Heart left ventricle (tissue), 16 donors: Measurements from ENCODE around the gene LRP2. TPM values are rescaled to one million over a fixed set of nuclear protein-coding genes. Genes with fewer than 3 reads are reported as not detected.

Source experiments
- ATAC-seq, 4 donors: fragments of 200-7000 bp; cut with Tn5 transposase; one replicate each; pipeline ENCODE4 v1.9.1; 2020 to 2022; ENCODE audit warnings: moderate library complexity in 4 of 4, mild to moderate bottlenecking in 3 of 4, moderate number of reproducible peaks in 1 of 4
- DNase-seq, 5 donors: peaks; one replicate each; pipeline ENCODE4 v3.0.0-alpha.2; 2020
- H3K27ac ChIP-seq, 12 donors: fragments of 200-600 bp; sonication (generic) in 4 of 12; one replicate each; pipeline versions ENCODE4 v1.5.0 to v1.8.0; 2016 to 2022; ENCODE audit warnings: mild to moderate bottlenecking in 2 of 12
- H3K27me3 ChIP-seq, 9 donors: fragments of 200-600 bp; sonication (generic) in 2 of 9; one replicate each; pipeline versions ENCODE4 v1.5.1 to v1.8.0; 2016 to 2022; ENCODE audit warnings: mild to moderate bottlenecking in 3 of 9
- H3K36me3 ChIP-seq, 9 donors: fragments of 200-600 bp; sonication (generic) in 2 of 9; one replicate each; pipeline versions ENCODE4 v1.5.0 to v1.8.0; 2018 to 2022; ENCODE audit warnings: mild to moderate bottlenecking in 2 of 9
- H3K4me1 ChIP-seq, 12 donors: fragments of 200-600 bp; sonication (generic) in 4 of 12; one replicate each; pipeline versions ENCODE4 v1.5.0 to v1.8.0; 2016 to 2022; ENCODE audit warnings: mild to moderate bottlenecking in 3 of 12
- H3K4me3 ChIP-seq, 12 donors: fragments of 200-600 bp; sonication (generic) in 4 of 12; one replicate each; pipeline versions ENCODE4 v1.5.0 to v1.8.0; 2017 to 2022; ENCODE audit warnings: mild to moderate bottlenecking in 9 of 12, moderate library complexity in 4 of 12
- H3K9me3 ChIP-seq, 12 donors: fragments of 200-600 bp; sonication (generic) in 4 of 12; one replicate each; pipeline versions ENCODE4 v1.5.0 to v1.8.0; 2016 to 2022; ENCODE audit warnings: mild to moderate bottlenecking in 1 of 12
- CTCF ChIP-seq, 12 donors: fragments of 200-600 bp; sonication (generic) in 4 of 12; IDR thresholded peaks; one replicate each; pipeline versions ENCODE4 v1.5.0 to v1.8.0; 2018 to 2022; ENCODE audit warnings: antibody characterized with exemption in 12 of 12, mild to moderate bottlenecking in 5 of 12
- POLR2A ChIP-seq, 2 donors: fragments of 450-650 bp; IDR thresholded peaks; one replicate each; pipeline ENCODE4 v1.6.1; 2017; ENCODE audit warnings: antibody characterized with exemption in 2 of 2, mild to moderate bottlenecking in 2 of 2, moderate library complexity in 2 of 2
- whole genome bisulfite sequencing, 4 donors: extraction: QIAGEN DNeasy Blood & Tissue Kit in 2 of 4; methylation state at CpG; one replicate each; pipeline versions ENCODE4 v1.1.5 to v1.1.7; 2013 to 2018; 5-methylcytosine and 5-hydroxymethylcytosine counted together
- intact Hi-C, 10 donors: fragments of 100-400 bp; cut with DNase I; formaldehyde crosslinking; loops; one replicate each; pipeline versions ENCODE4 v1.11.1 to v1.14.2; 2022
- polyA plus RNA-seq, 2 donors: library from polyadenylated mRNA; stranded (reverse); fragments of 200-250 nt; gene quantifications; one replicate each; pipeline ENCODE4 v1.2.3, GENCODE V29; 2013
- total RNA-seq, 9 donors: library from RNA; depleted of rRNA in 2 of 9; stranded (reverse); fragments of >200 nt in 2 of 9; fragmentation: NEBNext Ultra II Directional in 3 of 9; extraction: Animal tissue kit (Norgen Biotek cat#: 25700) in 3 of 9; gene quantifications; one replicate each; pipeline versions ENCODE4 v1.1.0 to v1.2.4, GENCODE V29; 2016 to 2023
- donor health status: ischemic (EF 13 %, LVEDD 7.1; RV severe dilation, severe dysfunction).
- donor health status: healthy with polysubstance abuse.
- donor health status: DM: no; HTN: yes; CAD: no.
- donor health status: DM: no; HTN: no; CAD: no.
- donor health status: ischemic (EF 25% LVEDD 6.9; RV normal size, moderate dysfunction).
- donor health status: ischemic (EF 25% LVEDD 5.7; RV mildly dilated, moderate dysfunction).
- donor health status: healthy.
- donor health status: DM: yes; HTN: yes; CAD: no.
- donor health status: ischemic (EF 35%, LVEDD 5.7; RV mildly dilated, moderate dysfunction).
- donor health status: nonischemic (EF 11% LVEDD 7.7; RV severe dilation, severe dysfunction).
- donor health status: DM: yes; HTN: yes; CAD: no.
- donor health status: PGD.
- donor health status: ischemic (EF 29% LVEDD 5.4; RV normal size, mild dysfunction).
- donor health status: nonischemic (EF 23%, LVEDD 6.1; RV moderate dilation, normal function).

LRP2 gene
- total and polyA plus RNA-seq, 11 donors, result 0.01 to 13.6 (median 0.09) TPM; not detected in 5

DNA sequence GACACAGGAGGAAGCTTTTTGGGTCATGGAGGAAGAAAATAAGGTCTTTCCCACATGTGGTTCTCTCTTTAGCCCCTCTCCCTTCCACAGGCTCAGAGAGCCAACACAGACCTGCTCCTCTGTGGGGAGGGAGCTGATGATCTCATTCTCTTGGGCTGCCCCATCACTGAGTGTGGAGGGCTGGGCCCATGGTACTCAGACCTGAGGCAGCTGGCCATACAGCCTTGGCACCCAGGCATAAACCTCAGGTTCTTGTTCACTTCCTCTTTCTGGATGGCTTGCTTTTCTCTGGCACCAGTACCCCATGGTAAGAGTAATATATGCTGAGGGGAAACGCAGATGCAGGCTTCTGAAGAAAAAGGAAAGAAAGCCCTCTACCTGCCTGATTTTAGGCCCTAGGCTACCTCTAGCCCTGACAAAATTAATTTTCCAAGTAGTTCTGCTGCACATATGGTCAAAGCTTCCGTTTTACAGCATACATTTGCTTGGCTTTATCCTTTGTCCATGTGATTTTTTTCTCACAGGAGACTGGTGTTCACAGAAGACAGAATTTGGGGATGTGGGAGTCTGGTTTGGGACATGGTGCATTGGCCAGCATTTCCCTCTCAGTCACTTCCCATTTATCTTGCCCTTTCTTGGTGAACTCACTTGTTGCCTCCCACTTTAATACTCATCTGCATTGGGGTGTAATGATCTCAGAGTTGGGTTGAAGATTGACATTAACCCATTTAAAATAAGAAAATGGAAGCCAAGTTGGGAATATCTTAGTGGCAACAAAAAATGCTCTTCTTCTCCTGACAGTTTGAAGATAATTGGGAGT is 281.9 kb downstream of the LRP2 start:
- intact Hi-C loops, result loop anchor here in 2 of 10 donors (5.0 to 10.0 kb wide), 2 partner anchors 68 to 116 kb away; no protein-coding TSS in a partner anchor
- H3K4me3 ChIP-seq, result no peak overlapping the region
- no peaks in the 10 kb centered on the region for H3K36me3 ChIP-seq
- H3K27me3 ChIP-seq, result no peaks in the 10 kb centered on the region
- peaks cover 0 to 10% (median 0%) of the 10 kb centered on the region in 12 donors for H3K9me3 ChIP-seq
- H3K4me1 ChIP-seq, result peaks cover 0 to 57% (median 9%) of the 10 kb centered on the region in 12 donors
- H3K27ac ChIP-seq, result peak overlapping the region in 1 of 12 donors; percentile 57
- DNase-seq, result no peak
- WGBS, 4 donors, result 77 to 85% (median 82%) methylated on average over 2 of the region's 2 CpGs
- peak in 2 of 4 donors; percentile 26 to 48 for ATAC-seq
- TF ChIP-seq CTCF (IDR thresholded peaks at IDR 0.05) (no peak), POLR2A (IDR thresholded peaks at IDR 0.05) (no peak)

- Histone ChIP-seq H3K9me3 (no peaks in the 10 kb centered on the region), H3K4me1 (peaks cover 0 to 75% (median 9%) of the 10 kb centered on the region in 12 donors), H3K4me3 (no peak overlapping the region), H3K27me3 (no peaks in the 10 kb centered on the region), H3K27ac (peak overlapping the region in 4 of 12 donors; percentile 6 to 20 (median 10)), H3K36me3 (no peaks in the 10 kb centered on the region)
- intact Hi-C loops, result no loop called here
- ATAC-seq, result peak; percentile 84 to 96 (median 88)
- DNase-seq, result peak in 2 of 5 donors; percentile 20 to 26
- no peak for TF ChIP-seq CTCF (IDR thresholded peaks at IDR 0.05)
- TF ChIP-seq POLR2A (IDR thresholded peaks at IDR 0.05), result no peak
- WGBS, 4 donors, result 5 to 12% (median 9%) methylated on average over 2 of the region's 2 CpGs
These were observed 284.6 kb downstream of the LRP2 start for GRCh38 chr2:169077674-169078240.

Other genes starting within 250 kb of the LRP2 start
- gene BBS5, start 117.0 kb upstream of the LRP2 start, total RNA-seq, result 1 to 10 TPM; 6.5 to 9.5 (median 7.9) TPM
- 1 to 10 TPM; 4.4 to 9.0 TPM for gene BBS5, start 117.0 kb upstream of the LRP2 start, polyA plus RNA-seq
- gene KLHL41, start 147.2 kb upstream of the LRP2 start, total RNA-seq, result 100 to 1,000 TPM in 6 of 9 donors, 10 to 100 TPM in 3; 77.8 to 263 (median 112) TPM
- gene KLHL41, start 147.2 kb upstream of the LRP2 start, polyA plus RNA-seq, result 10 to 100 TPM; 48.4 to 52.9 TPM
- gene FASTKD1, start 211.3 kb upstream of the LRP2 start, total RNA-seq, result 100 to 1,000 TPM in 1 of 9 donors, 10 to 100 TPM in 8; 25.3 to 103 (median 69.4) TPM
- gene FASTKD1, start 211.3 kb upstream of the LRP2 start, polyA plus RNA-seq, result 100 to 1,000 TPM in 1 of 2 donors, 10 to 100 TPM in 1; 64.6 to 154 TPM
- gene PPIG, start 221.8 kb upstream of the LRP2 start, total RNA-seq, result 10 to 100 TPM; 19.9 to 48.8 (median 39.9) TPM
- gene PPIG, start 221.8 kb upstream of the LRP2 start, polyA plus RNA-seq, result 10 to 100 TPM; 23.9 to 69.6 TPM